LNCAP (cell line): Measurements from ENCODE around the gene MAPK9.

ENCODE experiments used
- TF ChIP-seq, protein P1 (sequence below): fragments of 450-650 bp; IDR thresholded peaks from 2 replicates; pipeline ENCODE4 v1.5.1; 2017; ENCODE audit warnings: mild to moderate bottlenecking

The MAPK9 gene

GRCh38 chr5:180274695-180275094, 17.2 kb downstream of the MAPK9 start:
- TF ChIP-seq, protein P1, sequence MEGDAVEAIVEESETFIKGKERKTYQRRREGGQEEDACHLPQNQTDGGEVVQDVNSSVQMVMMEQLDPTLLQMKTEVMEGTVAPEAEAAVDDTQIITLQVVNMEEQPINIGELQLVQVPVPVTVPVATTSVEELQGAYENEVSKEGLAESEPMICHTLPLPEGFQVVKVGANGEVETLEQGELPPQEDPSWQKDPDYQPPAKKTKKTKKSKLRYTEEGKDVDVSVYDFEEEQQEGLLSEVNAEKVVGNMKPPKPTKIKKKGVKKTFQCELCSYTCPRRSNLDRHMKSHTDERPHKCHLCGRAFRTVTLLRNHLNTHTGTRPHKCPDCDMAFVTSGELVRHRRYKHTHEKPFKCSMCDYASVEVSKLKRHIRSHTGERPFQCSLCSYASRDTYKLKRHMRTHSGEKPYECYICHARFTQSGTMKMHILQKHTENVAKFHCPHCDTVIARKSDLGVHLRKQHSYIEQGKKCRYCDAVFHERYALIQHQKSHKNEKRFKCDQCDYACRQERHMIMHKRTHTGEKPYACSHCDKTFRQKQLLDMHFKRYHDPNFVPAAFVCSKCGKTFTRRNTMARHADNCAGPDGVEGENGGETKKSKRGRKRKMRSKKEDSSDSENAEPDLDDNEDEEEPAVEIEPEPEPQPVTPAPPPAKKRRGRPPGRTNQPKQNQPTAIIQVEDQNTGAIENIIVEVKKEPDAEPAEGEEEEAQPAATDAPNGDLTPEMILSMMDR: no peak

GRCh38 chr5:180271221-180271620, 20.7 kb downstream of the MAPK9 start:
- TF ChIP-seq, protein P1: no peak

DNA sequence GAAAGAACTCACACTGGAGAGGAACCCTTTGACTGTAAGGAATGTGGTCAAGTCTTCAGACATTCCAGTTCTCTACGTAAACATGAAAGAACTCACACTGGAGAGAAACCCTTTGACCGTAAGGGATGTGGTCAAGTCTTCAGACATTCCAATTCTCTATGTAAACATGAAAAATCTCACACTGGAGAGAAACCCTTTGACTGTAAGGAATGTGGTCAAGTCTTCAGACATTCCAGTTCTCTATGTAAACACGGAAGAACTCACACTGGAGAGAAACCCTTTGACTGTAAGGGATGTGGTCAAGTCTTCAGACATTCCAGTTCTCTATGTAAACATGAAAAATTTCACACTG, 32.6 kb downstream of the MAPK9 start:
- TF ChIP-seq, protein P1: no peak

DNA sequence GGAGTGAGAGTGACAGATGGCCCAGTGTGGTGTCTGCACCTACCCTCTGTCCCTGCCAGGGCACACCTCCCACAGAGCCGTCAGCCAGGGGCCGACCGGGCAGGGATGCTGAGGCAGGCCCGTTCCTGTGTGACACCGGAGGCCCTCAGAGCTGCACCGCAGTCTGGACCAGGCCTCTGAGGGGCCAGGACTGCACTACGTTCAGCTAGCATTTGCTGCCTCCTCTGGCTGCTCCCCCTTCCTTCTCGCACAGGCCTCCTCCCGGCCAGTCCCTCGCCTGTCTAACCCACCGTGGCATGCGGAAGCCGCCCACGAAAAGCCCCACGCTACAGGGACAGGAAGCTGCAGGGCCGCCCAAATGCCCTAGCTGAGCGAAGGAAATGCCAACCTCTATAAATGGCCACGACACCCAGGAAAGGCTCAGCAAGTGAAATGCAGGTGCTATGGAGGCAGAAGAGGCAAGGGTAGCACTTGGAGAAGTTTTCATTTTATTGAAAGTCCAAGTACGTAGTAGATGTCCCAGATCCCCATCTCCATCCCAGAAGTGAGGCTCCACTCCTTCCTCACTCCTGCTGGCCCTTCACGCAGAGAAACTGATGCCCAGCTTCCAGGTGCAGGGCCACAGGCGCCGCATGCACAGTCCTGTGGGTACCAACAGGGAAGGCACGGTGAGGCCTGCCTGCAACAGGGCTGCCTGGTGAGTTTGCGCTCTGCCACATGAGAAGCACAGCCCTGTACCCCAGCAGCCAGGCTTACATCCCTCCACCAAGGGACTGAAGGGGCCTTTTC, 38.7 kb downstream of the MAPK9 start:
- TF ChIP-seq, protein P1: no peak

- TF ChIP-seq, protein P1: no peak
Measured at GRCh38 chr5:180251887-180252286, 40.0 kb downstream of the MAPK9 start.

GRCh38 chr5:180251141-180251540, 40.7 kb downstream of the MAPK9 start:
- TF ChIP-seq, protein P1: no peak

DNA sequence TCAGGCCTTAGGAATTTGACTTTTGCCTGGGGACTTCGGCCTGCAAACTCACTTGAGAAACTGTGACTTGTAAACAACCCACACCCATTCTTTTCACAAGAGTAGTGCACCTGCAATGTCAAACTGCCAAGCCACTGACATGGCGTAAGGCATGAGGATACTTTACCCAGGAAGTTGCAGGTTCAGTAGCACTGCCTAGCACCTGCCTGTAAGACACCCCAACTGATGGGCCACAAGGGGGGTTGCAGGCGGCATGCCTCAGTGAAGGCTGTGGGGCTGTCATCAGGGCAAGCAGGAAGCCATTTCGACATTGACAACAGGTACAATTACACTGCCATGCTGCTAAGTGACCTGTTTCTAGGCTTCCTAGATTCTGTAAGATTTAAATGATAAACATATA, 41.6 kb downstream of the MAPK9 start:
- TF ChIP-seq, protein P1: no peak

- TF ChIP-seq, protein P1: no peak
Measured at GRCh38 chr5:180241600-180241999, 50.3 kb downstream of the MAPK9 start.
